ENCODE measurements around the gene MIOX. TPM values are rescaled to one million over a fixed set of nuclear protein-coding genes. Genes with fewer than 3 reads are reported as not detected.
A peak's percentile ranks its signal among the peaks of the same experiment; 100 is the strongest.

MIOX gene
- total and polyA plus RNA-seq, 2 of the 13 experiments (the other 11 are each of a cell fraction or from before 2014, with no cell fraction given): 1.5 to 2.9 TPM

- TF ChIP-seq ZNF687 (CRISPR knock-in tag; IDR thresholded peaks at IDR 0.05) (peak; percentile 77), ELF1 (CRISPR knock-in tag; IDR thresholded peaks at IDR 0.05) (no peak), PLRG1 (conservative IDR thresholded peaks at IDR 0.05) (no peak), U2AF1 (optimal IDR thresholded peaks at IDR 0.05; ENCODE audit: low read depth, low read length) (no peak), TFDP1 (CRISPR knock-in tag; IDR thresholded peaks at IDR 0.05; ENCODE audit: borderline replicate concordance) (no peak), HDAC6 (IDR thresholded peaks at IDR 0.05; ENCODE audit: low read depth, low read length) (no peak), PATZ1 (CRISPR knock-in tag; IDR thresholded peaks at IDR 0.05) (peak; percentile 39; the same call in 1 of the 2 replicates), NFE2 (CRISPR knock-in tag; IDR thresholded peaks at IDR 0.05) (no peak), NCOA1 (CRISPR knock-in tag; IDR thresholded peaks at IDR 0.05) (no peak), ZNF224 (CRISPR knock-in tag; IDR thresholded peaks at IDR 0.05) (no peak), TRIM22 (IDR thresholded peaks at IDR 0.05) (no peak), SRSF1 (optimal IDR thresholded peaks at IDR 0.05; ENCODE audit: low read depth, low read length) (no peak), POLR2AphosphoS5 (IDR thresholded peaks at IDR 0.05; ENCODE audit: low read depth, low read length) (peak; percentile 67), ZHX1 (CRISPR knock-in tag; IDR thresholded peaks at IDR 0.05; ENCODE audit: low read depth) (no peak), ZNF766 (CRISPR knock-in tag; IDR thresholded peaks at IDR 0.05; ENCODE audit: borderline replicate concordance) (no peak), ZNF547 (CRISPR knock-in tag; IDR thresholded peaks at IDR 0.05) (no peak; the same call in 1 of the 2 replicates), DNMT1 (CRISPR knock-in tag; IDR thresholded peaks at IDR 0.05) (no peak)
These were observed 11.7 kb upstream of the MIOX start, which contains the start of gene SBF1 (continued) for GRCh38 chr22:50474710-50475651.
